Glomerular visceral epithelial cell (primary cell): Measurements from ENCODE around the gene CACNA1I.

Experiments used
- DNase-seq: peaks from one replicate; pipeline ENCODE4 v3.0.0-alpha.2; 2016; ENCODE audit errors: extremely low spot score

Gene CACNA1I

DNA sequence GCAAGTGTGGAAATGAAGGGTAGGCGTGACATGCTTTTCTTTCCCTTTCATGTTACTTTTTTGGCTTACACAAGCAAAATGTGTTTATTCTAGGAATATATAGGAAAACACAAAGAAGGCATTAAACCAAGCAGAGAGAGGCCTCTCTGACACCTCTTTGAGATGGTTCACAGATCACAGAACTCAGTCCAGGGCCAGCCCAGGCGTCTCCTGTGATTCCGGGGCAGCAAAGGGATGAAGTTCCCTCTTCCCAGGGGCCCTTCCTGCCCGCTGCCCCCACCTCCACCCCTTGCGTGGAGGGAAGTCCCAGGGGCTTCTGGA lies 78.0 kb downstream of the CACNA1I start:
- DNase-seq = no peak

DNA sequence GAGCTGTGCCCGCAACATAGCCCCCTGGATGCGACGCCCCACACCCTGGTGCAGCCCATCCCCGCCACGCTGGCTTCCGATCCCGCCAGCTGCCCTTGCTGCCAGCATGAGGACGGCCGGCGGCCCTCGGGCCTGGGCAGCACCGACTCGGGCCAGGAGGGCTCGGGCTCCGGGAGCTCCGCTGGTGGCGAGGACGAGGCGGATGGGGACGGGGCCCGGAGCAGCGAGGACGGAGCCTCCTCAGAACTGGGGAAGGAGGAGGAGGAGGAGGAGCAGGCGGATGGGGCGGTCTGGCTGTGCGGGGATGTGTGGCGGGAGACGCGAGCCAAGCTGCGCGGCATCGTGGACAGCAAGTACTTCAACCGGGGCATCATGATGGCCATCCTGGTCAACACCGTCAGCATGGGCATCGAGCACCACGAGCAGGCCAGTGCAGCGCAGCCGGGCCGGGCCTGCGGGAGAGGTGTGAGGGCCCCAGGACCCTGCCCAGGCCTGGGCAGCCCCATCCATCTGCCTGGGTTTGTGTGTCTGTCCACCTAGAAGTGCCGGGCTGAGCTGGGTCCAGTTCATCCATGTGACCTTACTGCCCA lies 79.0 kb downstream of the CACNA1I start:
- no peak for DNase-seq

DNA sequence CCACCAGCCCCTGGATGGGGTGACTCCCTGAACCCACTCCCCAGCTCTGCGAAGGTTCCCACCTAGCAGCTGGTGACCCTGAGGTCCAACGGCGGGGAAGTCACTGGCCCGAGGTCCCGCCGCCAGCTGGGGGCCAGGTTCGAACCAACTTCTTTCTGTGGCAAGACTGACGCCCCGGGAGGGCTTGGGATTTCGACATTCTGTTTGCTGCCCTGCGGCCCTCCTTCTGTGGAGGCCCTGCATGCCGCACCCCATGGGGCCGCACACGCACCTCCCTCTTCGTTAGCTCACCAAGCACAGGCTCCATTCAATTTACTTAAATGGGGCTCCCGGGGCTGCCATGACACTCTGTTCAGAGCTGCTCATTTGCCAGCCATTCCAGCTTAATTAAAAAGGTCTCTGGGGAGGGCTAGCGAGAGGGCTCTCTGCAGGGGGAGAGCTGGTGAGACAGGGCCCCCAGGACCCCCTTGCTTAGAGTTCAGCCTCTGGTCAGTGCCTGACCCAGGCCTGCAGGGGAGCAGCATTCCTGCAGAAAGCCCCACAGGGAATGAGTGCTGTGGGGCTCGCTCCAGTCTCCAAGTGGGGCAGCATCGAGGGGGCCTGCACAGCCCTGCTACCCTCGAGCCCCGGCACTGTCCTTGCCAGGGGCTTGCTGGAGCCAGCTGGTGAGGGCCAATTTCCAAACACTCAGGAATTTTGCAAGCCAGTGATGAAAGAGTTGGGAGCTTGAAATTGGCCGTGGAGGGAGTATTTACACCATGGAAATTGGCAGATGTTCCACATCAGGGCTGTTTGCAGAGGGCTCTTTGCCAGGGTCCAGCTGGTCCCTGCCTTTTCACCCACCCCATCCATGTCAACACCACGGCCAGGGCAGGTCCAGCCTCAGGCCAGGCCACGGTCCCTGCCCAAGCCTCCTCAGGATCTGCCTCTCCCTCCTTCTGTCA lies 80.8 kb downstream of the CACNA1I start:
- DNase-seq = no peak

DNA sequence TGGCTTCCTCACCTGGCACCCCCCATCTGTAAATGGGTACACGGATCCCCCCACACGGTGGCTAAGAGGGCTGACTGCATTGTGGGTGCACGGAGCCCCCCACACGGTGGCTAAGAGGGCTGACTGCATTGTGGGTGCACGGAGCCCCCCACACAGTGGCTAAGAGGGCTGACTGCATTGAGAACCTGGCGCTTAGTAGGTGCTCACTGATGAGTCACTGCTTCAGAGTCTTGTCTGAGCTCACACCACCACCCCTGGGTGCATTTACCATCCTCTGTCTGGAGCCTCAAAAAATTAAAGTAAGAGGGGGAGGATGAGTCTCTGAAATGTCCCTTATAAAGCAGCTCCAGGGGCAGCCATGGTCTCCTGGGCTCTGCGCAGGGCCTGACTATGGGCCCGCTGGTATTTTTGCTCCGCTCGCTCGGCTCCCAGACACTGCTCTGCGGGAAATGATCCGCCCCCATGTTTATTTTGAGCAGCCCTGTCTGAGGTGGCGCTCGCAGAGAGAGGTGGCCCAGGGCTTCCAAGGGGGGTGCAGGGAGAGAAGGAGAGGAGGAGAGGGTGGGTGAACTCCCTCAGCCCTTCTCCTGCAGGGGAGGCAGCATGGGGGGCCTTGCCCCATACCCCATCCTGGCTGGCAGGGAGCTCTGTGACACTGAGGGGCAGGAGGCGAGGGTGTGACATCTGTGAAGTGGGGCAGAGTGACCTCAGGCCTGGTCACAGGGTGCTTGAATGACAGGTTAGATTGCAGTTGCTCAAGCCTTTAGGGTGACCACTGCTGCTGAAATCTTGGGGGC lies 82.6 kb downstream of the CACNA1I start:
- no peak for DNase-seq

DNA sequence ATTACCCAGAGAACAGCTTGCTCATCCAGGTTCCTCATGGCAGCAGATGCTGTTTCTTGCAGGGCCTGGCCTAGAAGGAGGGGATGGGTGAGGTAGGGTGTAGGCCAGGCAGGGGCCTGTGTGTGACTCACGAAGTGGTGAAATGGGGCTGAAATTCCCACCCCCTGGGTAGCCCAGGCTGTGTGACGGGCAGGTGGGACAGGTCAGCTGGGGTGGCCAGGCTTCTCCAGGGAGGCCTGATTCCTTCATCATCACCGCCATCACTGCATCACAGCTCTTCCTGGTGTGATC lies 83.2 kb downstream of the CACNA1I start:
- DNase-seq = no peak

DNA sequence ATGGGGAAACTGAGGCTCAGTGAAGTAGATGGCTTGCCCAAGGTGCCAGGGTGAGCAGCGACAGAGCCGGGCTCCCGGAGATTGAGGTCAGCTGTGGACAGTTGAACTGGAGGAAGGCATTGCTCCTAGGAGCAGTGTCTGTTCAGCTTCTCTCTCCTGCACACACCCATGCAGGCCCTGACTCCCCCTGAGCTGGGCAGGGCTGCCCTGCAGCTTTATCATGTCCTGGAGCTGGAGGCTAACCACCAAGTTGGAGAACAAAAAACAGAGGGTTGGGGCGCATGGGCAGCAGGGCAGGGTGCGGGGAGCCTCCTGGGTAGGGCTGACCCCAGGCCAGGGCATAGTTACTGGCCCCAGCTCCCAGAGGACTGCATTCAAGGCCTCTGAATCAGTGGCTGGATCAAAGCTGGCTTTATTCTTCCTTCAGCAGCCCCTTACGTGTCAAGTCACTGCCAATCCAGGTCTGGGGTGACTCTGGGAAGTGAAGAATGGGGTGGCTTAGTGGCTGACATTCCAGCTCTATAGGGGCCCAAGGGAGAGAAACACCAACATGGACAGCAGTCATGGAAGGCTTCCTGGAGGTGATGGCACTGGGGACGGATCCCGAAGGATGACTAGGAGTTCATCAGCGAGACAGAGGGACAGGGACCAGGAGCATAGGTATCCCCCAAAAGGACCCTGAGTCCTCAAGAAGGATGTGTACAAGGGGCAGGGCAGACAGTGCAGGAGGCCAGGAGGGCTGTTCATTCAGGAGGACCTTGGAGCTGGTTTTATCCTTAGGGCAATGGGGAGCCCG lies 83.8 kb downstream of the CACNA1I start:
- DNase-seq = no peak

DNA sequence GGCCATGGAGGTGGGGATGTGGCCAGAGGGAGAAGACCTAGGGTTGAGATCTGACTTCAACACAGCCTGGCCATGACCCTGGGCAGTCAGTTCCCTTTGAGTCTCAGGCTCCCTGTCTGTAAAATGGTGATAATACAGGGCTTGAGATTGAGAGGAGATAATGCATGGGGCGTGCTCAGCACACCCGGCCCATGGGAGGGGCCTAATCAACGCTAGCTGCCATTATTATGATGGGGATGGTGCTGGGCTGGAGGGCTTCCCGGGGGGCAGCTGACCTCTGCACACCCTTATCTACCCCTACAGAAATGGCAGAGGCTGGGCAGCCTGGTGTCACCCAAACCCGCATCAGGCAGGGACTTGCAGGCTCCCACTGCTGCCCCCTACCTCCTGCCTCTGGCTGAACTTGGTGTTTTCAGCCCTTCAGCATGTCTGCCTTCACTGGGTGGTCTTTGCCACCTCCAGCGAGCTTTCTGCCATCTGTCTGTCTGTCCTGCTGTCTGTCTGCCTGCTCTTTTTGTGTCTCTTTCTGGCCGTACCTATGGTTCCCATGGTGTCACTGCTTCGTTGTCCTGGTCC lies 84.5 kb downstream of the CACNA1I start:
- DNase-seq = no peak

DNA sequence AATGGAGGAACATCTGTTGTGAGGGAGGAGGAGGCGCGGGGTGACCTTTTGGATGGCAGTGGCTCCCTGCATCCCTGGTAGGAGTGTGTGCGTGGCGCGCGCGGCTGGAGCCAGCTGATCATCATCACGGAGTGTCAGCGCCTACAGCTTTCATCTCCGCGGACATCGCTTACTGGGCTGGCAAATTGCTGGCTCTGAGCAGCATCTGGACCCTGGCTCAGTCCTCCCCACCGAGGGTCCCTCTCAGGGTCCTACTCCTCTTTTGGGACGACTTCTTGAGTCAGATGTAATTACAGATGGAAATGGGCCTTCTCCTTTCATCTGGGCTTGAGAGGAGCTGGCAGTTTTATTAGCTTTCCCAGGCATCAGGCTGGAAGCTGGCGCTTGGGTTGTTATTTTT lies 85.3 kb downstream of the CACNA1I start:
- no peak for DNase-seq

DNA sequence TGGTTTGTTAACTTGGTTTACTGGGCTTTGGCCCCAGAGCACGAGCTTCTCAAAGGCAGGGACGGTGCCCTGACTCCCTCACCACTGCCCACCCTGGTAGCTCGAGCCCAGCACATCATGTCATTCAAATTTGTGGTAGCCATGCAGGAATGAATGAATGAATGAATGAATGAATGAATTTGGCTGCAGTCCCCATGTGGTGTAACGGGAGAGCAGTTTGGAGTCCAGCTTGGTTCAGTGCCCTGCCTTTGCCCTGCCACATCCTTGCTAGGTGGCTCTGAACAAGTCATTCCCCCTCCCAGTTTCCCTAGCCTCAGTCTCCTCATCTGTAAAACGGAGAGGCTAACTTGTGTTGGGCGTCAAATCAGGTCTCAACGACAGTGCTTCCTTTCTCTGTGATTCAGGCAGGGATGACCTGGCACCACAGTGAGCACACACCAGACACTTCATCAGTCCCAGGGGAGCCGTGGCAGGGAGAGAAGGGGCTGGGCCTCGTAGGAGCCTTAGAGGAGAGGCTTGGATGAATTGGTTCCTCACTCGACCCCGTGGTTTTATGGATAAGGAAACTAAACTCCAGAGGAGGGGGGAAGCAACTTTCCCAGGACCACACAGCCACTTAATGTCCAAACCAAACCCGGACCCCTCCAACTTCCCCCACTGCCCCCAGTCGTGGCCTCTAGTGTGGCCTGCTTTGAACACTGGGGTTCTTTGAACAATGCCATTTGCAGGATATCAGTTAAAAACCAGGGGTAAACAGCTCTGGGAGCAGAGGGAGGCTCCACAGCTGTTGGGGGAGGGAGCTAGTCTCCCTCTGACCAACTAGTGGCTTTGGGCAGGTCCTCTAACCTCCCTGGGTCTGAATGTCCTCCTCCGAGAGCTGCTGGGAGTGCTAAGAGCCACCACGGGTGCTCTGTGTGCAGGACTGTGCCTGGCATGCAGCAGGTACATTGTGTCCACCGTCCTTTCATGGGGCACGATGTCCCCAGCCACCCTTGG lies 86.2 kb downstream of the CACNA1I start:
- DNase-seq = no peak

DNA sequence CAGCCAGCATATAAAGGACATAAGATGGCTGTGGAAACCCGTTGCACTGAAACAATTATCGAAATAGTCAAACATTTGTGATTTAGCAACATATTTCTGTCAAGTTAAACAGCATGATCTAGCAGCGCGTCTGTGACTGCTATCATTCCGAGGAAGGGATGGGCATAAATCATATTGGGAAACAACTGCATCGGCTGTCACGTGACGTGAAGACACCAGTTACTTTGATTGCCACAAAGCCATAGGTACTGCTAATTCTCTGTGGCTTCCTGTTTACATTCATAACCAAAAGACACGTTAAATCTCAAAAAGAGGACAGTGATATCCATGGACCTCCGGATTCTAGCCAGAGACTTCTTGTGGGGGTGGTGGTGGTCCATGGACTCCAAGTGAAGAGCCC lies 87.8 kb downstream of the CACNA1I start:
- DNase-seq = no peak

DNA sequence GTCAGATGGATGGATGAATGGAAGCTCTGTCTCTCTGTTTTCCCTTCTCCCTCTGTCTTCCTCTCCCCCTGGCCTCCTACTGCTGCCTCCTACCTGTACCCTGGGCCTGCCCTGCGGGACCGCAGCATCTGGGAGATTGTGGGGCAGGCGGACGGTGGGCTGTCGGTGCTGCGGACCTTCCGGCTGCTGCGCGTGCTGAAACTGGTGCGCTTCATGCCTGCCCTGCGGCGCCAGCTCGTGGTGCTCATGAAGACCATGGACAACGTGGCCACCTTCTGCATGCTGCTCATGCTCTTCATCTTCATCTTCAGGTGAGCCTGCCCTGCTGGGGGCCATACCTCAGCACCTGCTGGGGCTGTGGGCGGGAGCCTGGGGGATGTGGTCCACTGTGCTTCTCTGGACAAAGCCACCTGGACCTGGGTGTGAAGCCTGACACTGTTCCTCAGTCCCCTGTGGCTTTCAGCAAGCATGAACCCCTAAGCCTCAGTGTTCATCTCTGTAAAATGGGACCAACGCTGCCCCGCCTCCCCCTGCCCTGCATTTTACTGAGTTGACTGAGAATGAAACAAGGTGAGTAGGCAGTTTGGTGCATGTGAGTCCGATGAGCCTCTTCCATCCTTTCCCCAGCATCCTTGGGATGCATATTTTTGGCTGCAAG lies 88.4 kb downstream of the CACNA1I start:
- no peak for DNase-seq

DNA sequence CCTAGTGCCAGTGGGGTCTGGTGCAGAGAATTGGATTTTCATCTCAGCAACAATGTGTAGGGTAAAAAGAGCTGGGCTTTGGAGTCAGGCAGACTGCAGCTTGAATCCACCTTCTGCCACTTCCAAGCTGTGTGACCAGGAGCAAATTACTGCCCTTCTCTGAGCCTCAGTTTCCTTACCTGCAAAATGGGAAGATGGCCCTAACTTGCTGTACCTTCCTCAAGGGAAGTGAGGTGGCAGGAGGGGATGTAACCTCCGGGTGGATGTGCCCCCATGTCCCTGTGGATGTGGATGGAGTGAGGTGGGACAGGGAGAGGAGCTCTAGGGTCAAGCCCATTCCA lies 90.9 kb downstream of the CACNA1I start:
- DNase-seq = no peak

DNA sequence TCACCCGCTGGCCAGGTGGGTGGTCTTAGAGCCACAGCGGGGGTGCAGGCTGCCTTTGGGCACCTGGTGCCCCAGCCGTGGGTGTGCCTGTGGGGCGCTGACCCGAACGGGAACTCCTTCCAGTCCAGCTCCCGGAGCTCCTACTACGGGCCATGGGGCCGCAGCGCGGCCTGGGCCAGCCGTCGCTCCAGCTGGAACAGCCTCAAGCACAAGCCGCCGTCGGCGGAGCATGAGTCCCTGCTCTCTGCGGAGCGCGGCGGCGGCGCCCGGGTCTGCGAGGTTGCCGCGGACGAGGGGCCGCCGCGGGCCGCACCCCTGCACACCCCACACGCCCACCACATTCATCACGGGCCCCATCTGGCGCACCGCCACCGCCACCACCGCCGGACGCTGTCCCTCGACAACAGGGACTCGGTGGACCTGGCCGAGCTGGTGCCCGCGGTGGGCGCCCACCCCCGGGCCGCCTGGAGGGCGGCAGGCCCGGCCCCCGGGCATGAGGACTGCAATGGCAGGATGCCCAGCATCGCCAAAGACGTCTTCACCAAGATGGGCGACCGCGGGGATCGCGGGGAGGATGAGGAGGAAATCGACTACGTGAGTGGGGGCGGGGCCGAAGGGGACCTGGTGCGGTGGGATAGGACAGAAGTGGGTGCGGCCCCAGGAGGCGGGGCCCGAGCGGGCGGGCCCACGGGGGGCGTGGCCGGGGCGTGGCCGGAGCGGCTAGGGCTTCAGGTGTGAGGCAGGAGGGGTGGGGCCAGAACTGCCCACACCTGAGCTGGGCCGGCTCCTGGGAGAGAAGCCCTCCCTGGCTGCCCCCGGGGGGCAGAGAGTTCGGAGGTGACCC lies 91.5 kb downstream of the CACNA1I start:
- no peak for DNase-seq

DNA sequence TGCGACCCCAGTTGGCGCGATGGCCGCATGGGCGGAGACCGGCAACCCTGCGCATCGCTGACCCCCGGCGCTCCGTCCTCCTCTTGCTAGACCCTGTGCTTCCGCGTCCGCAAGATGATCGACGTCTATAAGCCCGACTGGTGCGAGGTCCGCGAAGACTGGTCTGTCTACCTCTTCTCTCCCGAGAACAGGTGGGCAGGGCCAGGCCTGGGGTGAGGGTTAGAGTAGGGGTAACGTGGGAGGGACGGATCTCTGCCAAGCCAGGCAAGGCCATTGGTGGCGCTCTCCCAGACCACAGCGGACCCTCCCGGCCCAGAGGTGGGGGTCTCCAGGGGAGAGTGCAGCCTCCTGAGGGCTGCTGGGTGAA lies 92.1 kb downstream of the CACNA1I start:
- no peak for DNase-seq

DNA sequence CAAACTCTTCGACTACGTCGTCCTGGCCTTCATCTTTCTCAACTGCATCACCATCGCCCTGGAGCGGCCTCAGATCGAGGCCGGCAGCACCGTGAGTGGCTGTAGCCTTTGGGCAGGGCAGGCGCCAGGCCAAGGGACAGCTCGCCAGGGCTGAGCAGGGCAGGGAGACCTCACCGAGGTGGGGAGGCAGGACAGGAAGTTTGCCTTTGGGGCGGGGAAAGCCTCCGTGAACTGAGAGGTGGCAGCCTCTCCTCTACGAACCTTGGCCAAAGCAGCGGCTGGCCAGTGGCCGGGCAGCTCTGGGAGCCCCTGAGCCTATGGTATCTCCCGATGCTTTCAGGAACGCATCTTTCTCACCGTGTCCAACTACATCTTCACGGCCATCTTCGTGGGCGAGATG lies 93.2 kb downstream of the CACNA1I start:
- DNase-seq = no peak

DNA sequence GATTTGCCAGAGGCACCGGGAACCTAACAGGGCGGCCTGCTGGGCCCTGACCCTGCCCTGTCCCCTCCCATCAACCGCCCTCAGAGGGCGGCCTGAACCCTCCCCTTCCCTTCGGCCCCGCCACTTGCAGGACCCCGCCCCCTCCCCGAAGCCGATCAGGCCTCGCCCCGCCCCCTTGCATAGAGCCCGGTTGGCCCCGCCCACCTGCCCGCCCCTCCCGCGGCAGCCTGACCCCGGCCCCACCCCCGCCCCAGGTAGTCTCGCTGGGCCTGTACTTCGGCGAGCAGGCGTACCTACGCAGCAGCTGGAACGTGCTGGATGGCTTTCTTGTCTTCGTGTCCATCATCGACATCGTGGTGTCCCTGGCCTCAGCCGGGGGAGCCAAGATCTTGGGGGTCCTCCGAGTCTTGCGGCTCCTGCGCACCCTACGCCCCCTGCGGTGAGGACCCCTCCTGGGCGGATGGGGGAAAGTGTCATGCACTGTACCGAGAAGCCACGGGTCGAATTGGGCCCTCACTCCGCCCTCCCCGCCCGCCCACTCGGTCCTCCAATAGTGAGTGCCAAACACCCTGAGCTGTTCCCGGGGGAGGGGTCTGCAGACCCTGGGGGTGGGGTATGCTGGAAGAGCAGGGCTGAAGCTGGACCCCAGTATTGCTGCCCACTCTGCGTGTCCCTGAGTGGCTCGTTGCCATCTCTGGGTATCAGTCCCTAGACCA lies 94.1 kb downstream of the CACNA1I start:
- DNase-seq = no peak

DNA sequence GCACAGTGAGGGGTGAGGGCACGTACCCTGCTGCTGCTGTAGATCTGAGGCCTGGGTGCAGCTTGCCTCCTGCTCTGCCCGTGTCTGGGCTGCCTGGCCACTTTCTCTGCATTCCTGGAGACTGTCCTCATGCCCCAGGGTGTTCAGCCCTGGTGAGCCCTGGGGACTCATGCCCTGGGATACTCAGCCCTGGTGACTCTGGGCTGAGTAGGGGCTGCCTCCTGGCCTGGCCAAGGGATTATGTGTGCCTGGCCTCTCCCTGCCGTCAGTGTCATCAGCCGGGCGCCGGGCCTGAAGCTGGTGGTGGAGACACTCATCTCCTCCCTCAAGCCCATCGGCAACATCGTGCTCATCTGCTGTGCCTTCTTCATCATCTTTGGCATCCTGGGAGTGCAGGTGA lies 94.7 kb downstream of the CACNA1I start:
- DNase-seq = no peak

DNA sequence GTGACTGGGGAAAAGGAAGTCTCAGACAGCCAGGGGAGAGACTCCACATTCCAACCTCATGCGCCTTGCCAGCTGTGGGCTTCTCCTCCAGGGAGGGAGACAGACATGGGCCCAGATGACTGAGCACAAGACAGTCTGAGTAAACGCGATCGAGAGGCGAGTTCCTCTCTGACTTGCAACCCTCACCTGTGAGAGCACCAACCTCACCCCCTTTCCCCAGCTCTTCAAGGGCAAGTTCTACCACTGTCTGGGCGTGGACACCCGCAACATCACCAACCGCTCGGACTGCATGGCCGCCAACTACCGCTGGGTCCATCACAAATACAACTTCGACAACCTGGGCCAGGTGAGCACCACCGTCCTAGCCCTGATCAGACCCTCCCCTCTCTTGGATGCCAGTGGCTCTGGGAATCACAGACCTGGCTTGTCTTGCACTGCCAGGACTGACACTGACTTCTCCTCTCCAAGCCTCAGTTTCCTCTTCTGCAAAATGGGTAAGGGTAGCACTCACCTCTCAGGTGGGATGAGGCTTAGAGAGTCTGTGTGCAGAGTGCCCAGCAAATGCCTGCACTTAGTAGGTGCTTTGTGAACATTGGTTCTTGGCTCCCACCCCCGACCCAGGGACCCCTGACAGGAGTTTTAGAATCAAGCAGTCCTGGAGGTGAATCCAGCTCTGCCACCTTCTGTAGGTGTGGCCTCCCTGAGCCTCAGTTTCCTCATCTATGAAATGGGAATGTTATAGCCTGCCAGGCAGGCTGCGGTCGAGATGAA lies 95.3 kb downstream of the CACNA1I start:
- DNase-seq = no peak
